ENCODE results near the gene CACNA2D1. TPM values are rescaled to one million over a fixed set of nuclear protein-coding genes. Genes with fewer than 3 reads are reported as not detected.
"Not testable (repeated sequence)": the region's sequence is repeated elsewhere in the genome, so short reads cannot be mapped to it uniquely, and the experiment has no call there.

CACNA2D1 gene
- total RNA-seq, 3 donors from 2014 or later (not counting 1 experiment from before 2014, with no cell fraction given): not detected

- Histone ChIP-seq H3K27me3 (ENCODE audit: control insufficient read depth, insufficient read depth, low read length) (peaks cover 12% of the 10 kb centered on the region), H3K4me1 (ENCODE audit: control insufficient read depth, insufficient read depth, low read length) (no peaks in the 10 kb centered on the region), H3K9me3 (ENCODE audit: control insufficient read depth, insufficient read depth, low read length) (no peaks in the 10 kb centered on the region), H3K36me3 (ENCODE audit: control insufficient read depth, insufficient read depth, low read length) (no peaks in the 10 kb centered on the region), H3K27ac (ENCODE audit: low read length) (no peak overlapping the region), H3K4me3 (ENCODE audit: low read length) (no peak overlapping the region)
- Mint-ChIP-seq H3K27ac (no peak overlapping the region), H3K4me3 (no peak overlapping the region), H3K36me3 (no peaks in the 10 kb centered on the region), H3K27me3 (ENCODE audit: low read depth in 2 of 2) (peaks cover 15 to 16% of the 10 kb centered on the region in 2 donors), H3K9me3 (no peaks in the 10 kb centered on the region), H3K4me1 (no peaks in the 10 kb centered on the region)
- no peak for TF ChIP-seq CTCF (IDR thresholded peaks at IDR 0.05)
- intact Hi-C loops (cut with micrococcal nuclease): no loop called here
- DNase-seq: no peak
- WGBS (ENCODE audit: insufficient coverage): 94% methylated on average over 4 of the region's 5 CpGs
- ATAC-seq: no peak
Measured at GRCh38 chr7:82438521-82438920, 5.1 kb downstream of the CACNA2D1 start.

GRCh38 chr7:82435769-82436168 is 7.8 kb downstream of the CACNA2D1 start:
- intact Hi-C loops (cut with micrococcal nuclease): no loop called here

GRCh38 chr7:82434275-82435022 is 9.1 kb downstream of the CACNA2D1 start:
- Mint-ChIP-seq H3K27me3 (ENCODE audit: low read depth in 2 of 2) (no peaks in the 10 kb centered on the region), H3K9me3 (no peaks in the 10 kb centered on the region), H3K27ac (no peak overlapping the region), H3K4me3 (no peak overlapping the region), H3K4me1 (no peaks in the 10 kb centered on the region), H3K36me3 (no peaks in the 10 kb centered on the region)
- no peak overlapping the region for H3K4me3 ChIP-seq (ENCODE audit: low read length)
- no peaks in the 10 kb centered on the region for H3K4me1 ChIP-seq (ENCODE audit: control insufficient read depth, insufficient read depth, low read length)
- DNase-seq (no peak), ATAC-seq (no peak)
- no peak overlapping the region for H3K27ac ChIP-seq (ENCODE audit: low read length)
- H3K9me3 ChIP-seq (ENCODE audit: control insufficient read depth, insufficient read depth, low read length): no peaks in the 10 kb centered on the region
- TF ChIP-seq CTCF (IDR thresholded peaks at IDR 0.05): no peak
- WGBS (ENCODE audit: insufficient coverage): 83% methylated on average over 2 of the region's 4 CpGs
- intact Hi-C loops (cut with micrococcal nuclease): no loop called here
- H3K27me3 ChIP-seq (ENCODE audit: control insufficient read depth, insufficient read depth, low read length): no peaks in the 10 kb centered on the region
- no peaks in the 10 kb centered on the region for H3K36me3 ChIP-seq (ENCODE audit: control insufficient read depth, insufficient read depth, low read length)

More at GRCh38 chr7:82435769-82436168, 7.8 kb downstream of the CACNA2D1 start:
- Mint-ChIP-seq H3K36me3 (no peaks in the 10 kb centered on the region), H3K4me3 (no peak overlapping the region), H3K27ac (no peak overlapping the region), H3K9me3 (no peaks in the 10 kb centered on the region), H3K27me3 (ENCODE audit: low read depth in 2 of 2) (peaks cover 0 to under 1% of the 10 kb centered on the region in 2 donors), H3K4me1 (no peaks in the 10 kb centered on the region)
- Histone ChIP-seq H3K27me3 (ENCODE audit: control insufficient read depth, insufficient read depth, low read length) (peaks cover 2% of the 10 kb centered on the region), H3K36me3 (ENCODE audit: control insufficient read depth, insufficient read depth, low read length) (no peaks in the 10 kb centered on the region), H3K4me3 (ENCODE audit: low read length) (no peak overlapping the region), H3K4me1 (ENCODE audit: control insufficient read depth, insufficient read depth, low read length) (no peaks in the 10 kb centered on the region), H3K27ac (ENCODE audit: low read length) (no peak overlapping the region), H3K9me3 (ENCODE audit: control insufficient read depth, insufficient read depth, low read length) (no peaks in the 10 kb centered on the region)
- no peak for ATAC-seq
- DNase-seq: no peak
- 81% methylated on average over 2 of the region's 5 CpGs for WGBS (ENCODE audit: insufficient coverage)
- TF ChIP-seq CTCF (IDR thresholded peaks at IDR 0.05): no peak

- H3K36me3 Mint-ChIP-seq: no peaks in the 10 kb centered on the region
- H3K36me3 ChIP-seq (ENCODE audit: control insufficient read depth, insufficient read depth, low read length): no peaks in the 10 kb centered on the region
- WGBS (ENCODE audit: insufficient coverage): 83% methylated on average over 1 of the region's 1 CpG
Measured at GRCh38 chr7:82433507-82433906, 10.1 kb downstream of the CACNA2D1 start.

GRCh38 chr7:82432743-82433142 is 10.8 kb downstream of the CACNA2D1 start:
- H3K27me3 Mint-ChIP-seq (ENCODE audit: low read depth in 2 of 2); DNase-seq; H3K27ac Mint-ChIP-seq; H3K4me3 ChIP-seq (ENCODE audit: low read length); ATAC-seq; H3K9me3 Mint-ChIP-seq; H3K9me3 ChIP-seq (ENCODE audit: control insufficient read depth, insufficient read depth, low read length); H3K36me3 Mint-ChIP-seq; H3K4me1 Mint-ChIP-seq; intact Hi-C loops (cut with micrococcal nuclease); H3K36me3 ChIP-seq (ENCODE audit: control insufficient read depth, insufficient read depth, low read length); H3K27me3 ChIP-seq (ENCODE audit: control insufficient read depth, insufficient read depth, low read length); H3K4me3 Mint-ChIP-seq; H3K4me1 ChIP-seq (ENCODE audit: control insufficient read depth, insufficient read depth, low read length); H3K27ac ChIP-seq (ENCODE audit: low read length): not testable (repeated sequence)
- WGBS (ENCODE audit: insufficient coverage): 93% methylated on average over 9 of the region's 9 CpGs

More at GRCh38 chr7:82433507-82433906, 10.1 kb downstream of the CACNA2D1 start:
- H3K27me3 ChIP-seq (ENCODE audit: control insufficient read depth, insufficient read depth, low read length): no peaks in the 10 kb centered on the region
- Mint-ChIP-seq H3K27ac (no peak overlapping the region), H3K27me3 (ENCODE audit: low read depth in 2 of 2) (no peaks in the 10 kb centered on the region), H3K9me3 (no peaks in the 10 kb centered on the region), H3K4me1 (no peaks in the 10 kb centered on the region), H3K4me3 (no peak overlapping the region)
- ATAC-seq (no peak), DNase-seq (no peak)
- no peak overlapping the region for H3K4me3 ChIP-seq (ENCODE audit: low read length)
- intact Hi-C loops (cut with micrococcal nuclease): no loop called here
- H3K27ac ChIP-seq (ENCODE audit: low read length): no peak overlapping the region
- no peaks in the 10 kb centered on the region for H3K9me3 ChIP-seq (ENCODE audit: control insufficient read depth, insufficient read depth, low read length)
- TF ChIP-seq CTCF (IDR thresholded peaks at IDR 0.05): no peak
- H3K4me1 ChIP-seq (ENCODE audit: control insufficient read depth, insufficient read depth, low read length): no peaks in the 10 kb centered on the region
